Stimulated activated CD4-positive, alpha-beta T cell treated with anti-CD3 and anti-CD28 coated beads, Interleukin-4, amount 100 ng/mL, for 4 hours (primary cell): Measurements from ENCODE around the gene RBM10.

Experiments
- DNase-seq, 2 experiments: peaks; one replicate each; pipeline ENCODE4 v3.0.0-alpha.2; 2020

The RBM10 gene

DNA sequence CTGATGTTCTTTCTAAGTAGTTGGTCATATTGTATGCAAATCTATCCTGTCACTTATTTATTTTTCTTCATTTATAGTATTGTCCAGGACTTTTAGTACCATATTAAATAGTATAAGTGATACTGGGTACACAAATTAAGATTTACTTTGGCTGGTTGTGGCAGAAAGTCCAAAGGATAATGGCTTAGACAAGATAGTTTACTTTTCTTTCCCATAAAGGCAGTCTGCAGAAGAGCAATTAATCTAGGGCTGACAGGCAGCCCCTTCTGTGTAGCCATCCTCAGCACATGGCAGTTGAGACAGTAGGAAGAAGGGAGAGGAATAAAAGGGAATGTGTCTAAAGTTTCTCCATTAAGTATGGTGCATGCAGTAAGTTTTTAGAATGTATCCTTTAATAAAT is 6.4 kb downstream of the RBM10 start:
- DNase-seq = no peak

DNA sequence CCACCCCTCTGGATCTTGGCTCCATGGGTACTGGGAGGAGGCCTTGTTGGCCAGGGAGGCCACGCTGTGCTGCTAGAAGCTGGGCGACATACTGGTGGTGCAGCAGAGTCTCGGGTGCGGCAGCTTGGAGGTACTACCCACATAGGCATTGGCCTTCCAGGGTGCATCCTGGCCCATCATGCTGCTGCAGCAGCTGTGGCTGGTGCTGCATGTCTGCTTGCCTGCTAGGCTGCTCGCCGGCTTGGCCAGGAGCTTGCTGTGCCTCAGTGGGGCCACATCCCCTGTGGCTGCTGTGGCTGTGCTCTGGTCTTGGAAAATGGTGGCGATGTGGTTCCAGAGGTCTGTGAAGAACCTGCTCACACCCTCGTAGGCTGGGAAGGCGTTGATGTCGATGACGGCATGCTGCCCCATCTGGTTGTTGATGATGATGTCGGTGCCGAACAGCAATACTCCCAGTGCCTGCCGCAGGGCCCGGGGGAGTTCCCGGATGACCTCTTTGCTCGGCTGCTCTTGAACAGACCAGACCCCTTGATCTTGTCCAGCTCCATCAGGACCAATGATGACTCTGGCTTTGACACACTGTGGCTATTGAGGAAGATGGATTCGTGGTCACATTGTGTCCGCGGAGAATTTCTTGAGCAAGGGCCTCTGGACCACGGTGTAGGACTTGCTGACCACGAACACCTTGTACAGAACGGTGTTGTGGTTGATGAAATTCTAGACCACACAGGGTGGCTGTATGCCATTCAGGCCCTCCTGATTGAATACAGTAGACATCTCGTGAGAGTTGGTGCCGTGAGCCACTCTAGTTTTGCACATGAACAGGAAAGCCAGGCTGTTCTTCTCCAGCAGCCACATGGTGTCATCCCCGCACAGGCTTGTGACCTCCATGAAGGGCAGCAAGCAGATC is 11.8 kb downstream of the RBM10 start:
- DNase-seq = no peak

DNA sequence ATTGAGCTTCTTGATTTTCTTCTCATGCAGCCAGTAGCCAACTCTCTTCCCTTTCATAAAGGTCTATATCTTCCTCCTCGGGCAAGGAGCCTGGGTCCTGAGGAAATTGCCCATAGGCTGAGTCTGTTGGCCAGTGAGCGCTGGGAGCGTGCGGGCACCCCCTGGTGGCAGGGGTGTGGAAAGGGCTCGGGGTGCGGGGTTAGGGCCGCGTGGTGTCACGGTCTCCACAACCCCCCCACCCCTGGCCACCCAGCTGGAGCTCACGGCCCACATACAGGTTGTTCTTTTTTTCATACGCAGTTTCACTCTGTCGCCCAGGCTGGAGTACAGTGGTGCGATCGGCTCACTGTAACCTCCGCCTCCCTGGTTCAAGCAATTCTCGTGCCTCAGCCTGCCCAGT is 13.1 kb downstream of the RBM10 start:
- no peak for DNase-seq

DNA sequence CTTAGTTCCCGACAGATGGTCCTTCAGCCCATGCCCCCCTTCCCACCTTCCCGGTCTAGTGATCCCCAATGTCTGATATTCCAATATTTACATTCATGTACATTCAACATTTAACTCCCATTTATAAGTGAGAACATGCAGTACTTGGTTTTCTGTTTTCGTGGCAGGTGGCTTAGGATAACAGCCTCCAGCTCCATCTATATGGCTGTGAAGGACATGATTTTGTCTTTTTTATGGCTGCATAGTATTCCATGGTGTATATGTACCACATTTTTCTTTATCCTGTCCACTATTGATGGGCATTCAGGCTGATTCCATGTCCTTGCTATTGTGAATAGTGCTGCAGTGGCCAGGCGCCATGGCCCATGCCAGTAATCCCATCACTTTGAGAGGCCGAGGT is 13.8 kb downstream of the RBM10 start:
- no peak for DNase-seq

DNA sequence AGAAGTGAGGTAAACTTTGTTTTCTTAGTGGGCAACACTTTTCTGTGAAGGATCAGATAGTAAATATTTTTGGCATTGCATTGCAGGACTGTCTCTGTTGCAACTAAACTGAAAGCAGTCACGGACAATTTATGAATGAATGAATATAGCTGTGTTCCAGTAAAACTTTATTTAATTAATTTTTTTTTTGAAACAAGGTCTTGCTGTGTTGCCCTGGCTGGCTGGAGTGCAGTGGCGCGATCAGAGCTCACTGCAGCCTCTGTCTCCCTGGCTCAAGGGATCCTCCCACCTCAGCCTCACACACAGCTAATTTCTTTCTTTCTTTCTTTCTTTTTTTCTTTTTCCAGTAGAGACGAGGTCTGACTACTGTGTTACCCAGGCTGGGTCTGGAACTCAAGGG is 15.8 kb downstream of the RBM10 start:
- no peak for DNase-seq

DNA sequence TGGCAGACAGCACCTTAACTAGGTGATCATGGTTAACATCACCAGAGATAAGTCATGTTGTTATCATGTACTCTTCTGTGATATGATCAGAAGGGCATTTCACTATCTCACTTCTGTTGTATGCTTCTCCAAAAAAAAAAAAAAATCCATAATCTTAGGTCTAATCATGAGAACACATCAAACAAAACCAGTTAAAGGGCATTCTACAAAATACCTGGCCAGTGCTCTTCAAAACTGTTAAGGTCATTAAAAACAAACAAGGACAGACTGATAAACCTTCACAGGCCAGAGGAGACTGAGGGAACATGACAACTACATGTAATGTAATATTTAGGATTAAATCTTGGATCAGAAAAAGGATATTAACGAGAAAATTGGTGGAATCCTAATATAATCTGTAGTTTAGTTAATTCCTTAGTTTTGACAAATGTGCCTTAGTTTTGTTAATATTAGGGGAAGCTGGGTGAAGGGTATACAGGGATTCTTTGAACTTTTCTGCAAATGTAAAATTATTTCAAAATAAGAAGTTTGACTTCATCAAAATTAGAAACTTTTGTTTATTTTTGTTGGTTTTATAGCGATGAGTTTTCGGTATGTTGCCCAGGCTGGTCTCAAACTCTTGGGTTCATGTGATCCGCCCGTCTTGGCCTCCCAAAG is 18.0 kb downstream of the RBM10 start:
- no peak for DNase-seq

DNA sequence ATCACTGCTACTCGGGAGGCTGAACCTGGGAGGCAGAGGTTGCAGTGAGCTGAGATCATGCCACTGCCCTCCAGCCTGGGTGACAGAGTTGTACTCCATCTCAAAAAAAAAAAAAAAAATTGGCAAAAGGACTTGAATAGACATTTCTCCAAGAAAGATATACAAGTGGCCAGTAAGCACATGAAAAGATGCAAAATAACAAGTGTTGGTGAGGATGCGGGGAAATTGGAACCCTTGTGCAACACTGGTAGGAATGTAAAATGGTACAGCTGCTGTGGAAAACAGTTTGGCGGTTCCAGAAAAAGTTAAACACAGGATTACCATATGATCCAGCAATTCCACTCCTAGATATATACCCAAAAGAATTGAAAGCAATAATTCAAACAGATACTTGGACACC is 19.4 kb downstream of the RBM10 start:
- no peak for DNase-seq

DNA sequence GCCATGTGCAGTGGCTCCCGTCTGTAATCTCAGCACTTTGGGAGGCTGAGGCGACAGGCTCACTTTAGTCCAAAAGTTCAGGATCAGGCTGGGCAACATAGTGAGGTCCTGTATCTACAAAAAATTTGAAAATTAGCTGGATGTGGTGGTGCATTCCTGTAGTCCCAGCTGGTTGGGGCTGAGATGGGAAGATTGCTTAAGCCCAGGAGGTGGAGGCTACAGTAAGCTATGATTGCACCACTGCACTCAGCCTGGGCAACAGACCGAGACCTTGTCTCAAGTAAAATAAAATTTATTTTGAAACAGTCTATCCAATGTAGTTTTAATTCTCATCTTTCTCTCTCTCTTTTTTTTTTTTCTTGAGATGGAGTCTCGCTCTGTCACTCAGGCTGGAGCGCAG is 21.1 kb downstream of the RBM10 start:
- DNase-seq = no peak

DNA sequence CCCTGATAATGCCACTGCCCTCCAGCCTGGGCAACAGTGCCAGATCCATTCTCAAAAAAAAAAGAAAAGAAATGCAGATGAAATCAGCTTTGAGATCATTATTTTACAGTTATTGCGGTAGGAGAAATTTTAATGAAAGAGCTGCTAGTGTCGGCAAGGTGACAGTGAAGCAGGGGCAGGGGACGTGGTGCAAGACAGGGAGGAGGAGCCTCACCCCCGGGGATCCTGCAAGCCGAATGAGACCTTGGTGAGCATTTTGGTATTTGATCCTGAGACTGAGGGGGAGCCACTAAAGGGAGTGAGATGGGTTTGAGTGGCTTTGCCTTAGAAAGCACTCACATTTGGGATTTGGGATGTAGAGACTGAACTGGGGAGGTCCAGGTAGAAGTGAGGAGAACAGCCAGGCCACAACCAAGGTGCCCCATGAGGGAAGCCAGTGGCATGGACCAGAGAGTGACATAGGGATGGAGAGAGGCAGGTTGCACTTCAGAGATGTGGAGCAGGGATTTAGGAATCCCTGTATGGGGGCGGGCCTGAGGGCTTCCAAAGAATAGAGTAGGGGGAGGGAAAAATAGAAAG is 23.6 kb downstream of the RBM10 start:
- no peak for DNase-seq

DNA sequence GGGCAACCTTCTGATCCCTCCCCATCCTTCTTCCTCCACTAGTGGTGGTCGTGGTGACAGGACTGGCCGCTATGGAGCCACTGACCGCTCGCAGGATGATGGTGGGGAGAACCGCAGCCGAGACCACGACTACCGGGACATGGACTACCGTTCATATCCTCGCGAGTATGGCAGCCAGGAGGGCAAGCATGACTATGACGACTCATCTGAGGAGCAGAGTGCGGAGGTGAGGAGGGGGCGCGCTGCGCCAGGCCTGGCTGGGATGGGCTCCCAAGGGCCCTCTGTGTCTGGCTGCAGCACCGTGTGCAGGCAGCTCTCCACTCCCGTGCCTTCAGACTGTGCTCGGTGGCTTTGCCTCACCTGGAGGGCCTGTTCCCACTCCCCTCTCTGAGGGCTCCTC is 24.3 kb downstream of the RBM10 start:
- DNase-seq = no peak

DNA sequence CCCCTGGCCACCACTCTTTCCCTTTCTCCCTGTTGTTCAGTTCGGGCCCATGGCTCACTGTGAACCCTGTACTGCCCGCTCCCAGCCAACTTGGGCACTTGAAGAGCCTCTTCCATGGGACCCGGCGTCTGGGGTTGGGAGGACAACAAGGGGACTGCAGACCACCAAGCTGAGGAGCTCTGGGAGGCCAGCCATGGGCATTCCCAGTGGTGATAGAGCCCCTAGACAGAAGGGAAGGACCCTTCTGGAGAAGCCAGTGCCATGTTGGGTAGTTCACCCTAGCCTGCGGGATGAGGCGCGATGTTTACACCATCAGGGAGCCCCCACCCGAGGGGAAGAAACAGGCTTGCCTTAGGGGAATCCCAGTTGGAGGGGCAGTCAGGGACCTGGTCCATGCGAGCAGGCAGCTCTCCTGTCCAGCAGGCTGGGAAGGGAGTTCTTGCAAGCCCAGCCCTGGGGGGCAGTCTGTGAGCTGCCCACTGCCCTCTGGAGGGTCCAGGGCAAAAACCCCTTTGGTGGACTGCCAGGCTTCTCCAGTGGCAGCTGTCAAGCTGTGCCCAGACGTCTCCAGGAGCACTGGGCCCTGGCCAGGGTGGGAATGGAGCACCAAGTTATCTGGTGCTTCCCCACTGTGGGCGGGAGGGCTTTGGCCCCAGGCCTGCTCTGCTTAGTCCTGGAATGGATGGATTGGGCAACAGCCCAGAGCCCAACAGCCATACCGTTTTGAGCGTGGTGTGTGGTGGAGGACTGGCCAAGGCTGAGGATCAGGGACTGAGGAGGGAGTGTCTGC is 24.9 kb downstream of the RBM10 start:
- no peak for DNase-seq

DNA sequence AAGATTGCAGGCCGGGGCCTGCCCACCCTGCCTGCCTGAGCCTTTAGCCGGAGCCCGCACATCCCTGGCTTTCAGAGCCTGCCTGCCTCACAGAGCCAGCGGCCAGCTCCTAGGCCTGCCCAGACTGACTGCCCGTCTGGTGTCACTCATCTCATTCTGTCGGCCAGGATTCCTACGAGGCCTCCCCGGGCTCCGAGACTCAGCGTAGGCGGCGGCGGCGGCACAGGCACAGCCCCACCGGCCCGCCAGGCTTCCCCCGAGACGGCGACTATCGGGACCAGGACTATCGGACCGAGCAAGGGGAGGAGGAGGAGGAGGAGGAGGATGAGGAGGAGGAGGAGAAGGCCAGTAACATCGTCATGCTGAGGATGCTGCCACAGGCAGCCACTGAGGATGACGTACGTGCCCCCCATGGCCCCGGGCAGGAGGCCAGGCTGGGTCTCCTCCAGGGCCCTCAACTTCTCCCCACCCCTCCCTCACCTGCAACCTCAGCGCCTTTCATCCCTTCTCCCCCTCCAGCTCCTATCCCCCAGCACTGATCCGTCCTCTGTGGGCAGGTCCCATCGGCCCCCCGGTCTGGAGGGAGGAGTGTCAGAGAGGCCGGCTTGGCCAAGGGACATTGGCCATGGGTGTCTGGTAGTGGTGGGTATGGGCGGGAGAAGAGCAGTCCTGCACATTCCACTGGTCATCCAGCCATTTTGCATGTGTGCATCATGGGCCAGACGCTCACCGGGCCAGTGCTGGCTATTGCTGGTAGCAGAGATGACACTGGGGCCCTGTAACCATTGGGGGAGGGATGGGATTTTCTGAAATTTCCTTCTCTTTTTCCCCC is 26.1 kb downstream of the RBM10 start:
- no peak for DNase-seq

DNA sequence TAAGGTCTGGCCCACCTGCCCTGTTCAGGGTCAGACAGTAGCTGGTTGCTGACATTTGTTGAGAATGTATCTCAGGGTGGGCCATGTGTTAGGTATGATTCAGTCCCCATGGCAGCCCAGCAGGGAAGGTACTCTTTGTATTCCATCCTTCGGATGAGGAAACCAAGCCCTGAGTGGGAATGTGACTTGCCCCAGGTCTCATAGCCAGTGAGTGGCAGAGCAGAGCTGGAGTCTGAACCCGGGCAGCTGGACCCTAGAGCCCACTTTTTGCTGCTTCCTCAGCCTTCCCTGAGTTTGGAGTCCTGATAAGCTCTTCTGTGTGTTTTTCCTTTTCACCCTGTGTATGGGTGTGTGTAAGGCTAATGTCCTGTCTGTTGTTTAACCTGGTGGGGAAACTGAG is 27.0 kb downstream of the RBM10 start:
- DNase-seq = no peak

DNA sequence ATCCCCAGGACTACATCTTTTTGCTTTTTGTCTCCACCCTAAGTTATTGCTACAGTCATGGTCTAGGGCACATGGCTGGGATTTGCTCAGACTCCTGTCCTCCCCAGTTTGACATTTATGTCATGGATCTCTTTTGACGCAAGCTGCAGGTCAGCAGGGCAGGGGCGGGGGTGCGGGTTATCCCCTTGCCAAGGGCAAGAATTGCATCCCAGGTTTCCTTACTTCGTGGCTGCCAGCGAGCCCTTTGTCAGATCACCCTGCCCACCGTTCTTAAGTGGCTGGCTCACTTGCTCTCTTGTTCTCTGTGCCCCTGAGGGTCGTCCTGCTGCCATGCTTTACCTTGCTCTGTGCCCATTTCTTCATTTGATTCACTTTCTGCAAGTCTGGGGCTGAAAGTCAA is 27.5 kb downstream of the RBM10 start:
- no peak for DNase-seq

DNA sequence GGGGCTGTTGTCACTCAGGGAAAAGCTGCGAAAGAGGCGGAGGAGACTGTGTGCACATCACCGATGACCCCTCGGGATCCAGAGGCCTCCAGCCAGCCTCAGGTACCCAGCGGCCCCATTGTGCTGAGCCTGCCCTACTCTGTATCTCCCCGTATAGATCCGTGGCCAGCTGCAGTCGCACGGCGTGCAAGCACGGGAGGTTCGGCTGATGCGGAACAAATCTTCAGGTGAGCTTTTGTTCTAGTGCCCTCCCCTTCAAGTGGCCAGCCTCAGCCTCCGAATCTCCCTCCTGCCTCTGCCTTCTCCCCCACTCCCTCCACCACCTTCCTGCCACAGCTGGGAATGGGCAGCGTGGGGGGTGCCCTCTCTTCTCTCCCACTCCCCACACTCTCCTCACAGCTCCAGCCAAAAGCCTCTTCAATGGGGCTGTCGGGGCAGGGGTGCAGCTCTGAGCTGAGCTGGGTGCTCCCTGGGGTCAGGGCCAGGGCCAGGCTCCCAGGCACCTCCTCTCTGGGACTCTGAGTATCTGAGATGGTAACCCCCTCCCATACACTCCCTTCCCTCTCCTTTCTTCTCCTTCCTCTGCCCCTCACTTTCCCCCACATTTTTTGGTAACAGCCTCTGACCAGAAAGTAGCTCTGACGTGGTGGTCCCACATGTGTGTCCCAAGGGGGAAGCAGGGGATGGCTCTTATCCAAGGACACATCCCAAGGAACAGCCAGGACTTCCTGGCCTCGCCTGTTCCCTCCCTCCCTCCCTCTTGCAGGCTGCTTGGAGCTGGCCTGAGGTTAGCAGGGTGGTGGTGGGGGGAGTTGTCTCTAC is 28.2 kb downstream of the RBM10 start:
- DNase-seq = no peak

DNA sequence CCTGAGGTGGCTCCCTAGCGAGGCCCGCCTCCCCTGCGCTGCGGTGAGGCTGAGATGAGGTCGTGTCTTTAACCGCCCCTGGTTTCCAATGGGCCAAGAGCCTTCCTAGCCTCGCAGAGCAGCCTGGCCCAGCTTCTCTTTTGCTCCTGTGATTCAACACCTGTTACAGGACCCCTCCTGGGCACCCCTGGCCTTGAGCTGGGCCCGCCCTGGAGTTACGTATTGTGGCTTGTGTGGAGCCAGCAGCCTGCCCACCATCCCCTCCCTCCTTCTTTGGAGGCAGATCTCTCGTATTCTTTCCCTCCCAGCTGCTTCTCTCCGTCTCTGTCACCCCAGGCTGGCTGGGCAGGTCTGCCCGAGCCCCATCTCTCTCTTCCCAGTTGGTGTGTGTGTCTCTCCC is 29.4 kb downstream of the RBM10 start:
- DNase-seq = no peak

DNA sequence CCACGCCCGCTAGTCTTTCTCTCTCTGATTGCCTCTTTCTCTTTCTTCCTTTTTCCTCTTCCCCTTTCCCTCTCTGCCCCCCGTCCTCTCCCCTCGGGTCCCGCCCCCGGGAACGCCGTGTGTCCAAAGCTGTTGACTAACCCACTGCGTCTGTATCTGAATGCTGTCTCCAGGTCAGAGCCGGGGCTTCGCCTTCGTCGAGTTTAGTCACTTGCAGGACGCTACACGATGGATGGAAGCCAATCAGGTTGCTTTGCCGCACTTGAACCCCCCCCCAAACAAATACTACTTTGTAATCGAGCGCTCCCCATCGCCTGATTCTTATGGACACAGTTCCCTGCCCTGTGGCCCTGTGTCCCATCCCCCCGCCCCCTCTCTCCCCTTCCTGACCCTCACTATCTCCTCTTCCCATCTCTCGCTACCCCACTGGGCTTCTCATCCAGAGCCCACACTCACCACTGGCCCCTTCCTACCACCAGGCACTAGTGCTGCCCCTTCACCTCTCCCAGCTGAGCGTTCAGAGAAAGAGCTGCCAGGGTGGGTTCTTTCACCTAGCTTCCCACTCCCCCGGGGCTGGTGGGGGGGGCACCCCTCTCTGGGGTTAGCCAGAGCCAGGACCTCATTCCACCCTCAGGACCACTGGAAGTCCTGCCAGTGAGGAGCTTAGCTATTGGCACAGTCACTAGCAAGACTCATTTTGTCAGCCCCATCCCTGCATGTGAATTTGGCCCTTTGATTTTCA is 30.0 kb downstream of the RBM10 start:
- no peak for DNase-seq

DNA sequence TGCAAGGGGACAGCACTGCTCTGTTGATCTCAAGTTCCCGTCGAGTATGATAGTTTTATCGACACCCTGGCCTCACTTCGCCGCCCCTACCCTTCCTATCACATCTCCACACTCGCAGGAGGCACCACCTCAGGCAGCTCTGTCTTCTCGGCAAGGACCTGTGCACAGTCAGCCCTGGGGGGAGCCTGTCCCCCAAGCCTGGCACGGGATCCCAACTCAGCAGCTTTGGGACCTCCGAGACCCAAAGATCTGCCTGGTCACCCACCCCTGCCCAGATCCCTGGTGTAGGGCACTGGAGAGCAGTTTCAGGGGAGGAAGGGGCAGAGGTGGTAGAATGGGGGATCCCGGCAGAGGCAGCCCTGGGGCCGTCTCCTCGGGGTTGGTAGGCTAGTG is 30.6 kb downstream of the RBM10 start:
- no peak for DNase-seq

DNA sequence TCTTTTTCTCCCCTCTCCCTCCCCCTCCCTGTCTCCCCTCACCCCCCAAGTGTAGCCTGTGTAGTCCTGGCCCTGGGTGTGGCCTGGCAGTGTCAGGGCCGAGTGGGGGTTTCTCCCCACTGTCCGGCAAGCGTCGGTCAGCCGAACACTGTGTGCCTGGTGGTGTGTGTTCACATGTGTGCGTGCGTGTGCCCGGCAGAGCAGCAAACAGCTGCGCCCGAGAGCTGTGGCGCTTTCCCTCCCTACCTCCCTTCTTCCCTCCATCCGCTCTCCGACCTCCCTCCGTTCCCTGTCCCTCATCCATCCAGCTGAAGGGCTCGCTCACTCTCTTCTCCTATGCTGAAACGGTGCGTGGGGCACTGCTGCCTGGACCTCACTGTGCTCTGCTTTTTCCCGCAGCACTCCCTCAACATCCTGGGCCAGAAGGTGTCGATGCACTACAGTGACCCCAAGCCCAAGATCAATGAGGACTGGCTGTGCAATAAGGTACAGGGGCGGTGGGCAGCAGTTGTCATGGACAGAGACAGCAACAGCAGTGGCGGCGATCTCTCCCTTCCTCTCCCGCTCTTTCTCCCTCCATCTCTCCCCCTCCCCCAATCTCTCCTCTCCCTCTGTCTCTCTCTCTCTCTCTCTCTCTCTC is 31.2 kb downstream of the RBM10 start:
- no peak for DNase-seq

DNA sequence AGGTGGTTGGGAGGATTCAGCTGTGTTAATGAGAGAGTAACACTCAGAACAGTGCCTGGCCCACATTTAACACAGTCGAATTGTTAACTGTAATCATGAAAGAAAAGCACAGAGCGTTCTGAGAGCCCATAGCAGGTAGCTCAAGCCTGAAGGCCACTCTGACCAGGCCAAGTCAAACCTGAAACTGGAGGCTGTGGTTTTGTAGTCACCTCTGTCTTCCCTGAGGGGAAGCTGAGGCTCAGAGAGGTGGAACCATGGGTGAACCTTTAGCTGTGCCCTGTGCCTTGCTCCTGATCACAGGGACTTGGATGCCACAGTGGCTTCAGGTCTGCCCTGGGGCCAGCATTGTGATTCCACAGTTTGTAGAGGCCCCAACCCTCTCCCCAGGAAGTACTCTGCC is 32.1 kb downstream of the RBM10 start:
- no peak for DNase-seq
